Activated CD4-positive, alpha-beta T cell treated with anti-CD3 and anti-CD28 coated beads for 36 hours (primary cell): ENCODE results near the gene OR52I2. TPM values are rescaled to one million over a fixed set of nuclear protein-coding genes. Genes with fewer than 3 reads are reported as not detected.

ENCODE experiments used
- ATAC-seq: fragments of 200-7000 bp; cut with Tn5 transposase; one replicate; pipeline ENCODE4 v1.10.0; 2021; ENCODE audit warnings: mild to moderate bottlenecking, moderate library complexity
- CTCF ChIA-PET: fragments of 350-600 bp; sonication (Branson Sonifier 250); formaldehyde crosslinking; loops from one replicate; lab custom pipeline; 2021; ENCODE audit warnings: antibody characterized with exemption; lab: Charles Lee
- POLR2A ChIA-PET: fragments of 350-600 bp; sonication (Branson Sonifier 250); formaldehyde crosslinking; loops from one replicate; lab custom pipeline; 2021; ENCODE audit warnings: antibody characterized with exemption, inconsistent platforms; lab: Charles Lee
- DNase-seq: peaks from one replicate; pipeline ENCODE4 v3.0.0-alpha.2; 2020
- H3K27ac Mint-ChIP-seq: one replicate; pipeline ENCODE4 v1.8.0; 2021; ENCODE audit warnings: mixed read lengths
- H3K27me3 Mint-ChIP-seq: one replicate; pipeline ENCODE4 v1.8.0; 2021; ENCODE audit warnings: mixed read lengths
- H3K36me3 Mint-ChIP-seq: one replicate; pipeline ENCODE4 v1.8.0; 2021; ENCODE audit warnings: low read depth, mixed read lengths
- H3K4me1 Mint-ChIP-seq: one replicate; pipeline ENCODE4 v1.8.0; 2021; ENCODE audit warnings: mixed read lengths
- H3K4me3 Mint-ChIP-seq: one replicate; pipeline ENCODE4 v1.8.0; 2021; ENCODE audit warnings: mild to moderate bottlenecking, moderate library complexity, mixed read lengths
- H3K9me3 Mint-ChIP-seq: one replicate; pipeline ENCODE4 v1.8.0; 2021; ENCODE audit warnings: low read depth, mixed read lengths
- intact Hi-C, 2 experiments: fragments of 100-400 bp; cut with DNase I in 1 of 2; cut with micrococcal nuclease in 1 of 2; formaldehyde crosslinking; loops; one replicate each; pipeline versions ENCODE4 v1.14.2 to v1.15.1; 2022 to 2024; cut with DNase I, micrococcal nuclease
- total RNA-seq, 2 experiments: library from RNA; stranded (reverse); gene quantifications; one replicate each; pipeline ENCODE4 v1.2.3, GENCODE V29; 2021

The OR52I2 gene
- total RNA-seq, 2 experiments from 2014 or later: not detected

DNA sequence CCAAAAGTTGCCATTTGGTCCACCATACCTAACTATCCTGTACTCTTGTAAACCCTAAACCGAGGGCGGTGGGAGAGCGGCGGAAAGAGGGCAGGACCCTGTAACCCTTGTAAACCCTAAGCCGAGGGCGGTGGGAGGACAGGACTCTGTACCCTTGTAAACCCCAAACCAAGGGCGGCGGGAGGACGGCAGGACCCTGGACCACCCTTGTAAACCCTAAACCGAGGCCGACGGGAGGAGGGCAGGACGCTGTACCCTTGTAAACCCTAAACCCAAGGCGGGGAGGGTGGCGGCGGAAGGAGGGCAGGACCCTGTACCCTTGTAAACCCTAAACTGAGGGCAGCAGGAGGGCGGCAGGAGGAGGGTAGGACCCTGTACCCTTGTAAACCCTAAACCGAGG, 12.5 kb upstream of the OR52I2 start:
- H3K36me3 Mint-ChIP-seq: no peaks in the 10 kb centered on the region
- H3K4me1 Mint-ChIP-seq: no peaks in the 10 kb centered on the region
- ChIA-PET CTCF (no interaction called here), POLR2A (no interaction called here)
- intact Hi-C loops: no loop called here
- H3K27ac Mint-ChIP-seq: no peak overlapping the region
- ATAC-seq (no peak), DNase-seq (no peak)
- H3K9me3 Mint-ChIP-seq: peaks cover under 1% of the 10 kb centered on the region
- H3K27me3 Mint-ChIP-seq: peaks cover 3% of the 10 kb centered on the region
- H3K4me3 Mint-ChIP-seq: no peak overlapping the region

DNA sequence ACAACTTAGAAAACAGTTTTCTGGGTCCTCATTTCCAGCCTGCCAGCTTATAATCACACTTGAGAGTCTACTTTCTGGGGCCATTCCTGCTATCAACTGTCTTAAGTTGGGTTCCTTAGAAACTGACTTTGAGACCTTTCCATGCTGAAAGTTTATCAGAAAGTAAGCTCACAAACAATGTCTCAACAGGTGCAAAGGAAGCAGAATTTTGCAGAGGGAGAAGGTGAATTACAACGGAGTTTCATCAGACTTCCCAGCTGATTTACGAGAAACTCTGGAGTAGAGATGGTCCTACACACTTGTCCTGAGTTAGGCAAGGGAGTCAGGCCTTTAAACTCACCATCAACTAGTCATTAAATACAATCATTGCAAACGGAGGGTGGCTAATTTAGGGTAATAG, 4.7 kb upstream of the OR52I2 start:
- POLR2A ChIA-PET: no interaction called here
- CTCF ChIA-PET: no interaction called here
- no peak overlapping the region for H3K27ac Mint-ChIP-seq
- H3K9me3 Mint-ChIP-seq: no peaks in the 10 kb centered on the region
- peaks cover 9% of the 10 kb centered on the region for H3K27me3 Mint-ChIP-seq
- H3K4me3 Mint-ChIP-seq: no peak overlapping the region
- H3K36me3 Mint-ChIP-seq: no peaks in the 10 kb centered on the region
- peaks cover 4% of the 10 kb centered on the region for H3K4me1 Mint-ChIP-seq
- DNase-seq (no peak), ATAC-seq (no peak)
- intact Hi-C loops: no loop called here

DNA sequence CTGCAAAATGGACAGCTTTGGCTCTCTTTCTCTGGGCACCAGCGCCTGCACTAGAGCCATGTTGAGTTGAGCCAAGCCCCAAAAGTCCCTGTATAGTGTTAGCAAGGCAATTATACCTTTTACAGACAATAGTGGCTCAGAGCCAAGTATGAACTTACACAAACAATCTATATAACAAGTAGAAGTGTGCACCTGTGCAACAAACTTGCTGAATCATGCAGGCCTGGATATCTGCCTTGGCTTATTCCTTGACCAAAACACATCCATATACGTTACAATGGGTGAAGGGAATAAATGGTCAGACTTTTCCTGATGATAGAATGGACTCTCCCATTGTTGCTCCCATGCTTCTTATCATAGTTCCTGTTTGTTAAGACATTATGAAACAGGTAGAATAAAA, 3.8 kb upstream of the OR52I2 start:
- Mint-ChIP-seq H3K4me3 (no peak overlapping the region), H3K36me3 (no peaks in the 10 kb centered on the region), H3K27me3 (peaks cover 11% of the 10 kb centered on the region), H3K9me3 (no peaks in the 10 kb centered on the region), H3K4me1 (peaks cover 4% of the 10 kb centered on the region), H3K27ac (no peak overlapping the region)
- intact Hi-C loops: no loop called here
- DNase-seq (no peak), ATAC-seq (no peak)
- POLR2A ChIA-PET: no interaction called here
- CTCF ChIA-PET: no interaction called here

DNA sequence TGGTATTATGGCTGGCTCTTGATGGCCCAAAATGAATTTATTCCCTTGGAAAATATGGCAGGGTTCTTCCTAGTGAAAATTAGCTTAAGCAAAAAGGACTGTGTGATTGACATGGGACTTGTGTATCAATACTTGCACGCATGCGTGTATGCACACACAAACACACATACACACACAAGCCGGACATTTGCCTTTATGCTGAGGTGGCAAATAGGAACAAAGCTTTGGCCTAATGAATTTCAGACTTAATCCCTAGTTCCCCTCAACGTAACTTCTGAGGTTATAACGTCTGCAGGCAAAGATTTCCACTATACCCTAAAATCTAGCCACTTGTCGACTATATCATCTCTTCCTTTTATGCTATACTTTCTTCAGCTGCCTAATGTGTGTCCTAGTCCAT, 2.9 kb upstream of the OR52I2 start:
- ATAC-seq (no peak), DNase-seq (no peak)
- intact Hi-C loops: no loop called here
- Mint-ChIP-seq H3K4me1 (peaks cover 4% of the 10 kb centered on the region), H3K4me3 (no peak overlapping the region), H3K27me3 (peaks cover 16% of the 10 kb centered on the region), H3K9me3 (no peaks in the 10 kb centered on the region), H3K36me3 (no peaks in the 10 kb centered on the region), H3K27ac (no peak overlapping the region)
- POLR2A ChIA-PET: no interaction called here
- CTCF ChIA-PET: interaction anchor here (1.4 kb wide), 1 partner anchor 26 kb away, joined by 3 read pairs; no protein-coding TSS in a partner anchor

DNA sequence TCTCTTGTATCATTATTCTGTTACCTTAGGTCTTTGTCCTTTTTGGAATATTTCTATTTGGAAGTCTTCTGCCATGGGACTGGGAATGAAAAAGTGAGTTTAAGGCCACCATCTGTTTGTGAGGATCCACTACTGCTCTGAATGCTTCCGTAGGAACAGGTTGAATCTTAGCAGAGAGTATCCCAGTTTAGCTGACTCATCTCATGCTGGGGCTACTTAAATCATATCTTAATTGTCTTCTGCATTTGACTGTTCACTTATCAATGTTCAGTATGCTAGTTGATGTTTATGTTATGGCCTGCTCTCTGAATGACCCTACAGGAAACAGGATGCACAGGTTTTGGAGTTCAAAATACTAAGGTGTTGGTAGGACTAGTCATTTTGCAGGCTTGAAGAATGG, 1.4 kb upstream of the OR52I2 start:
- DNase-seq (no peak), ATAC-seq (no peak)
- Mint-ChIP-seq H3K27me3 (peaks cover 23% of the 10 kb centered on the region), H3K4me1 (peaks cover 4% of the 10 kb centered on the region), H3K9me3 (no peaks in the 10 kb centered on the region), H3K4me3 (no peak overlapping the region), H3K27ac (no peak overlapping the region), H3K36me3 (no peaks in the 10 kb centered on the region)
- intact Hi-C loops: no loop called here
- POLR2A ChIA-PET: no interaction called here
- CTCF ChIA-PET: interaction anchor here (1.4 kb wide), 1 partner anchor 28 kb away, joined by 3 read pairs; no protein-coding TSS in a partner anchor

DNA sequence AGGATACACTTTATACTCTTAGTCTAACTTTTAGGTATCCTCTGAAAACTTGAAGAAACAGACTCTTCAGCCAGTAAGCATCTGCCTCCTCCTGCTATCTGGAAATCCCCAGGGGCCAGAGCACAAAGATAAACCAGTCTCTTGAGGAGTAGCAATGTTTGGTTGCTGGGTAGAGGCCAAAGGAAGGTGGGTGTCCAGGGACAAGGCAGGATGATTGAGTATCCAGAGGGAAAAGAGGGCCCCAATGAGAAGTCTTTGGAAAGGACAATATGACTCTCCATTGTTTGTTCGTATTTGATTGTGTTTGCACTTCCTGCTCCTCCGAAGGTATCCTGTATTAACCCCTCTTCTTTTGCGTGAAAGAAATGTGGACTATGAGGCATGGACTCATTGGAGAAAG, 7.5 kb downstream of the OR52I2 start:
- ChIA-PET CTCF (no interaction called here), POLR2A (no interaction called here)
- Mint-ChIP-seq H3K36me3 (no peaks in the 10 kb centered on the region), H3K4me1 (no peaks in the 10 kb centered on the region), H3K27me3 (peaks cover 10% of the 10 kb centered on the region), H3K9me3 (no peaks in the 10 kb centered on the region), H3K4me3 (no peak overlapping the region), H3K27ac (no peak overlapping the region)
- no peak for DNase-seq
- ATAC-seq: no peak
- intact Hi-C loops: no loop called here

DNA sequence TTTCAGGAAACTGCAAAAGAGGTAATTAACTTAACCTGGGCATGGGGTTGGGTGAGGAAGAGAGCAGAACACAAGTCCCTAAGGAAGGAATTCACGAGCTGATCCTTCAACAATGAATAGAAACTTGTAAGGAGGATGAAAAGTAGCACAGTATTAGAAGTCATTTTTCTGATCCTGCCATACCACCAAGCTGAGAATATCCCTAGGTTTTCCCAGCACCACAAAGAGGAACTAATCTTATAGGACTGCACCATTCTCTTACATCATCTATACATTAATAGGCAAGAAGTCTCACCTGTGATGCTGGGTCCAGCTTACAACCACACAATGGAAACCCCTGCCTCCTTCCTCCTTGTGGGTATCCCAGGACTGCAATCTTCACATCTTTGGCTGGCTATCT, 12.2 kb downstream of the OR52I2 start, which contains the start of gene OR52I1:
TSS of gene OR52I1 (plus strand) at position 301 of the 400 bp plus-strand sequence. CDS start at position 301, 0 bp downstream.
- Mint-ChIP-seq H3K27ac (no peak within 1 kb of the TSS), H3K4me1 (no peaks in the 10 kb centered on the region), H3K9me3 (no peaks in the 10 kb centered on the region)

DNA sequence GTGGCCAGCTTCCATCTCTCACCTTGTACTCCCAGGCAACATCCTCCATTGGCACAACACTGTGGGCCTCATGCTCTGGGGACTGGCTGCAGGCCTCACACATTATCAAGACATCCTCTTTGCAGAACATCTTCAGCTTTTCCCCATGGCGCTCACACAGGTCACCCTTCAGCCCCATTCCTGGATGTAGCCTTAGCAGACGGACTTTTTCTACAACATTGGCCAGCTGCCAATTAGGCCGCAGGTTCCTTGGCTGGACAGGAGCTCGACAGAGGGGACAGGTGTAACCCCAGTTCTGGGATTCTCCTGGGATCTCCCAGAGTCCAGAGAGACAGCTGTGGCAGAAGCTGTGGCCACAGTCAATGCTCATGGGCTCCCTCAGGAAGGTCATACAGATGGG, 23.5 kb downstream of the OR52I2 start:
- intact Hi-C loops: loop anchor here in 1 of 2 experiments (5.0 to 10.0 kb wide), 2 partner anchors 123 to 1020 kb away; partner anchors contain the start of genes OR52K1 and TRIM34
- POLR2A ChIA-PET: no interaction called here
- no peaks in the 10 kb centered on the region for H3K9me3 Mint-ChIP-seq
- no peaks in the 10 kb centered on the region for H3K27me3 Mint-ChIP-seq
- CTCF ChIA-PET: interaction anchor here (1.8 kb wide), 1 partner anchor 32 kb away, joined by 6 read pairs; the partner anchor contains the start of gene OR51D1
- peaks cover 17% of the 10 kb centered on the region for H3K36me3 Mint-ChIP-seq
- no peak for DNase-seq
- no peak for ATAC-seq
- H3K27ac Mint-ChIP-seq: no peak overlapping the region
- H3K4me1 Mint-ChIP-seq: peaks cover 29% of the 10 kb centered on the region
- H3K4me3 Mint-ChIP-seq: no peak overlapping the region

More for the DNA sequence above, 12.2 kb downstream of the OR52I2 start, which contains the start of gene OR52I1:
- H3K4me3 Mint-ChIP-seq: no peak within 1 kb of the TSS
- H3K36me3 Mint-ChIP-seq: peaks cover 12% of the 10 kb centered on the region
- ChIA-PET CTCF (interaction anchor here (1.3 kb wide), 1 partner anchor 32 kb away, joined by 3 read pairs; no protein-coding TSS in a partner anchor), POLR2A (no interaction called here)
- ATAC-seq (no peak), DNase-seq (no peak)
- H3K27me3 Mint-ChIP-seq: no peaks in the 10 kb centered on the region
- intact Hi-C loops: no loop called here

DNA sequence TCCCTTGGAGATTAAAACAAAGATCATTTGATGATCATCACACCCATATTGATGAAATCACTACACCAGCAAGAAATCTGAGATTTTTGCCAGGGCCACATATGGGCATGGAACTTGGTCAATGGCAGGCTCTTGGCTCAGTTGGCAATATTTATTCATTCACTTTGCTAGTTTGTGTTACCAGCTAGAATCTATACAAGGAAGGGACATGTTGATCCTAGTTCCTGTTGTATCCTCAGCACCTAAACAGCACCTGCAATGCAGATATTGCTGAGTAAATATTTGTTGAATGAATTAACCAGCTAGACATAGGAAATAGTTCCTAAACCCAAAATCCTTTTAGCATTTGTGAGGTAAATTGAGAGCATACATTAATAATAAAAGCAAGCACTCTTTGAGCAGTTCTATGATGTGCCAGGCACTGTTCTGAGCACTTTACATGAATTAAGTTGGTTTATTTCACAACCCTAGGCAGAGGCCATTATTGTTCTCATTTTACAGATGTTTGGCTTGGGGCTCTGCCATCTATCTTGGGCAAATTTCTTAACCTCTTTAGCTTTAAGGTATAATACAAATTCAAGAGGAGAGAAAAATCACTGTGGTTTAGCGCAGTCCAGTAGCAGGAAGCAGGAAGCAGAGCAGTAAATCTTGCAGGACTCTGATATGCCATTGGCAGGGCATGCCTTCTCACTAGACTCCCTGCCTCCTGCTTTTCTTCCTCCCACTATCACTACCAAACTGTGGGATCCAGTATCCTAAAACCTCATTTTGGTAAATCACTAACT, 24.9 kb downstream of the OR52I2 start:
- H3K9me3 Mint-ChIP-seq: no peaks in the 10 kb centered on the region
- H3K36me3 Mint-ChIP-seq: peaks cover 9% of the 10 kb centered on the region
- H3K4me1 Mint-ChIP-seq: peaks cover 35% of the 10 kb centered on the region
- ChIA-PET CTCF (interaction anchor here (0.8 to 2.3 kb wide), 2 partner anchors 11 to 21 kb away, joined by 3 to 6 read pairs; no protein-coding TSS in a partner anchor), POLR2A (no interaction called here)
- no peak for ATAC-seq
- H3K27ac Mint-ChIP-seq: peak overlapping the region; percentile 90
- H3K4me3 Mint-ChIP-seq: peak overlapping the region; percentile 90
- DNase-seq: no peak
- intact Hi-C loops: loop anchor here in 1 of 2 experiments (5.0 to 10.0 kb wide), 2 partner anchors 124 to 1018 kb away; partner anchors contain the start of genes OR52K1 and TRIM34
- no peaks in the 10 kb centered on the region for H3K27me3 Mint-ChIP-seq

DNA sequence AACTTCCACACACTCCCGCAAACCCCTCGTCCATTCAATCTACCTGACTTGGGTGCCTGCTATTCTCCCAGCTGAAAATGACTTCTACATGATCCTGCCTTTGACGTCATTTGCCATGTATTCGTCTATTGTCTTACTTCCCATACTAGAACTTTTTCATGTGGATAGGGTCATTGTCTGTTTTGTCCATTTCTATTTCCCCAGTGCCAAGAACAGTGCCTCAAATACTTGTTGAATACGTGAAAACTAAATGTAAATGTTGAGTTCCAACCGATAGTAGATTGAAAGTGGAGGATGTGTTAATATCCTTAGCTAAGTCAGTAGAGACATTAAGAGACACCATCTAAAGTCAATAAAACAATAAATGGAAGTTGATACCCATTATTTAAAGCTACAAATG, 25.6 kb downstream of the OR52I2 start:
- ChIA-PET POLR2A (no interaction called here), CTCF (interaction anchor here (0.9 to 2.3 kb wide), 3 partner anchors 18 to 420 kb away, joined by 3 to 6 read pairs (median 3); no protein-coding TSS in a partner anchor)
- DNase-seq: no peak
- Mint-ChIP-seq H3K4me1 (peaks cover 35% of the 10 kb centered on the region), H3K27ac (peak overlapping the region; percentile 90), H3K27me3 (no peaks in the 10 kb centered on the region), H3K9me3 (no peaks in the 10 kb centered on the region), H3K4me3 (peak overlapping the region; percentile 90), H3K36me3 (peaks cover 5% of the 10 kb centered on the region)
- intact Hi-C loops: loop anchor here in 1 of 2 experiments (5.0 to 10.0 kb wide), 2 partner anchors 125 to 1018 kb away; partner anchors contain the start of genes OR52K1 and TRIM34
- ATAC-seq: no peak

DNA sequence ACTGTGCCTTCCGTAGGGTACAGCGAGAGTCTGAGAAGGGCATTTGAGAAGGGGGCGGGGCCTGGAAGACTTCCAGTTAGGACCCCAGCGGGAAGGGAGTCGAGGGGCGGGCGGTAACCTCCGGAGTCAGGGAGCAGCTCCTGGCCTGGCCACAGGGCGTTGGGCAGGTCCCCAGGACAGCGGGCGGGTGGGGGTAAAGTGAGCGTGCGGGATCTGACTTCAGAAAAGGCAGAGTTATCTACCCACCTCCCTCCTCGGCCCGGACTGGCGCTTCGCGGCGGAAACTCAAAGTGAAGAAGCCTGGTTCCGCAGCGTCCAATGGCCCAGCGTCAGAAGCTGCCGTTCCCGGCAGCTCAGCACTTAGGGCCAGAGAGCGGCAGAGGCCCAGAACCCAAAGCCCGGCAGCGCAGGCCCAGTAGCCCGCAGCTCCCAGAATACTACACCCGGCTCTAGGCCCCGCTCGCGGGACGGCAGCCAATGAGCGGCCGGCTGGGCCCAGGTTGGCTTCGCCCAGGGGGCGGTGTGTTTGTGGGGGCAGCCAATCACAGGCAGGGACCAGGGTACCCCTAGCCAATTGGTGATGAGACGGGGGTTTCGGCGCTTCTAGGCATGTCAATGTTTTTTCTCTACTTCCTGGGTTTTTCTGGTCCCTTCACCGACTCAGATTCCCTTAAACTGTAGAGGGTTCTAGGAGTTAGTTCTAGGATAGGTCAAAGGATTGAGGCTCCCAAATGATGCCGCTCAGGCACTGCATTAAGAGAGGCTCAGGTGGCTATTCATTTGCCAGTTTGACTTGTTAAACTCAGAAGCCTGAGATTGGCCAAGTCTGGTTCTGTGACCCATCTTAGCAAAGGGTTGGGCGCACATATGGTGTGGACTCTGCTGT, 26.5 kb downstream of the OR52I2 start, which contains the start of gene TRIM68:
TSS of gene TRIM68 (minus strand) at position 451 of the 886 bp plus-strand sequence. CDS start 2,727 bp downstream, outside the sequence.
- POLR2A ChIA-PET: interaction anchor here (0.7 kb wide), 1 partner anchor 998 kb away, joined by 3 read pairs; no protein-coding TSS in a partner anchor
- intact Hi-C loops: loop anchor here in 1 of 2 experiments (1.0 to 10.0 kb wide), 5 partner anchors 126 to 1081 kb away; partner anchors contain the start of genes OR52K1, TRIM21, TRIM22 and TRIM34
- CTCF ChIA-PET: interaction anchor here (0.9 to 2.3 kb wide), 3 partner anchors 18 to 421 kb away, joined by 3 to 6 read pairs (median 3); no protein-coding TSS in a partner anchor
- H3K4me3 Mint-ChIP-seq: peak within 1 kb of the TSS; percentile 90
- H3K27ac Mint-ChIP-seq: peak within 1 kb of the TSS; percentile 90
- H3K4me1 Mint-ChIP-seq: peaks cover 35% of the 10 kb centered on the region
- DNase-seq (peak; percentile 97), ATAC-seq (peak; percentile 100)
- peaks cover 5% of the 10 kb centered on the region for H3K36me3 Mint-ChIP-seq
- H3K27me3 Mint-ChIP-seq: no peaks in the 10 kb centered on the region
- no peaks in the 10 kb centered on the region for H3K9me3 Mint-ChIP-seq
